Activated CD8-positive, alpha-beta T cell treated with anti-CD3 and anti-CD28 coated beads for 36 hours (primary cell): Measurements from ENCODE around the gene ADARB2. TPM values are rescaled to one million over a fixed set of nuclear protein-coding genes. Genes with fewer than 3 reads are reported as not detected.

Experiments
- ATAC-seq: fragments of 200-7000 bp; cut with Tn5 transposase; one replicate; pipeline ENCODE4 v1.10.0; 2021; ENCODE audit warnings: mild to moderate bottlenecking, moderate library complexity
- CTCF ChIA-PET: fragments of 350-600 bp; sonication (Branson Sonifier 250); formaldehyde crosslinking; loops from one replicate; lab custom pipeline; 2021; ENCODE audit warnings: antibody characterized with exemption; lab: Charles Lee
- POLR2A ChIA-PET: fragments of 350-600 bp; sonication (Branson Sonifier 250); formaldehyde crosslinking; loops from one replicate; lab custom pipeline; 2021; ENCODE audit warnings: antibody characterized with exemption; lab: Charles Lee
- DNase-seq: peaks from one replicate; pipeline ENCODE4 v3.0.0-alpha.2; 2020
- H3K27ac Mint-ChIP-seq: one replicate; pipeline ENCODE4 v1.8.0; 2021; ENCODE audit warnings: mild to moderate bottlenecking, mixed read lengths
- H3K27me3 Mint-ChIP-seq: one replicate; pipeline ENCODE4 v1.8.0; 2021; ENCODE audit warnings: mixed read lengths
- H3K36me3 Mint-ChIP-seq: one replicate; pipeline ENCODE4 v1.8.0; 2021; ENCODE audit warnings: low read depth, mixed read lengths
- H3K4me1 Mint-ChIP-seq: one replicate; pipeline ENCODE4 v1.8.0; 2021; ENCODE audit warnings: low read depth, mixed read lengths
- H3K4me3 Mint-ChIP-seq: one replicate; pipeline ENCODE4 v1.8.0; 2021; ENCODE audit warnings: mild to moderate bottlenecking, moderate library complexity, mixed read lengths
- H3K9me3 Mint-ChIP-seq: one replicate; pipeline ENCODE4 v1.8.0; 2021; ENCODE audit warnings: mixed read lengths
- intact Hi-C: fragments of 100-400 bp; cut with micrococcal nuclease; formaldehyde crosslinking; loops from one replicate; pipeline ENCODE4 v1.10.0; 2022
- total RNA-seq, 2 experiments: library from RNA; stranded (reverse); gene quantifications; one replicate each; pipeline ENCODE4 v1.2.3, GENCODE V29; 2021
- TF ChIP-seq, protein P1 (sequence below): fragments of 200-600 bp; IDR thresholded peaks from one replicate; pipeline ENCODE4 v1.8.0; 2022; ENCODE audit warnings: antibody characterized with exemption, mild to moderate bottlenecking

The ADARB2 gene
- total RNA-seq, 2 experiments from 2014 or later = 1.3 to 1.6 TPM

- intact Hi-C loops = no loop called here
- no peak for ATAC-seq
- Mint-ChIP-seq H3K27me3 (no peaks in the 10 kb centered on the region), H3K9me3 (no peaks in the 10 kb centered on the region), H3K4me1 (no peaks in the 10 kb centered on the region), H3K36me3 (no peaks in the 10 kb centered on the region), H3K27ac (no peak overlapping the region), H3K4me3 (no peak overlapping the region)
- TF ChIP-seq, protein P1, sequence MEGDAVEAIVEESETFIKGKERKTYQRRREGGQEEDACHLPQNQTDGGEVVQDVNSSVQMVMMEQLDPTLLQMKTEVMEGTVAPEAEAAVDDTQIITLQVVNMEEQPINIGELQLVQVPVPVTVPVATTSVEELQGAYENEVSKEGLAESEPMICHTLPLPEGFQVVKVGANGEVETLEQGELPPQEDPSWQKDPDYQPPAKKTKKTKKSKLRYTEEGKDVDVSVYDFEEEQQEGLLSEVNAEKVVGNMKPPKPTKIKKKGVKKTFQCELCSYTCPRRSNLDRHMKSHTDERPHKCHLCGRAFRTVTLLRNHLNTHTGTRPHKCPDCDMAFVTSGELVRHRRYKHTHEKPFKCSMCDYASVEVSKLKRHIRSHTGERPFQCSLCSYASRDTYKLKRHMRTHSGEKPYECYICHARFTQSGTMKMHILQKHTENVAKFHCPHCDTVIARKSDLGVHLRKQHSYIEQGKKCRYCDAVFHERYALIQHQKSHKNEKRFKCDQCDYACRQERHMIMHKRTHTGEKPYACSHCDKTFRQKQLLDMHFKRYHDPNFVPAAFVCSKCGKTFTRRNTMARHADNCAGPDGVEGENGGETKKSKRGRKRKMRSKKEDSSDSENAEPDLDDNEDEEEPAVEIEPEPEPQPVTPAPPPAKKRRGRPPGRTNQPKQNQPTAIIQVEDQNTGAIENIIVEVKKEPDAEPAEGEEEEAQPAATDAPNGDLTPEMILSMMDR = no peak
- POLR2A ChIA-PET = no interaction called here
- CTCF ChIA-PET = no interaction called here
- DNase-seq = no peak
Measured at GRCh38 chr10:1392127-1392526, 345.2 kb downstream of the ADARB2 start.

DNA sequence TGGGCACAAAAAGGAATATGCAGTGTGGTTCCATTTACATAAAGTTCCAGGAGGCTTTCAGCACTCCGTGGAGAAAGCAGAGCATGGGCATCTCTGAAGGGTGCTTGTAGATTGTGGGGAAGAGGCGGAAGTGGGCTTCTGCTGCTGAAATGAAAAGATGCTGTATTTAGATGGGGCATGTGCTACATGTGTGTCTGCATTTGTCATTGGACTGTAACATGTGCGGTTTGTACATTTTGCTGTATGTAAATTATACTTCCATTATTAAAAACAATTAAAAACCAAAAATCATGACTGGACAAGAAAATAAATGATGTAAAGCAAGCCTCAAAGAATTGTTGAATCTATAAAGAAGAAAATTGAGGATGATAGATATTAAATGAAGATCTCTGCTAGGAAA lies 347.1 kb downstream of the ADARB2 start:
- ChIA-PET POLR2A (no interaction called here), CTCF (interaction anchor here (1.0 to 1.5 kb wide), 2 partner anchors 21 to 280 kb away, joined by 4 to 5 read pairs; no protein-coding TSS in a partner anchor)
- Mint-ChIP-seq H3K27ac (no peak overlapping the region), H3K36me3 (no peaks in the 10 kb centered on the region), H3K27me3 (peaks cover 1% of the 10 kb centered on the region), H3K4me3 (no peak overlapping the region), H3K4me1 (no peaks in the 10 kb centered on the region), H3K9me3 (no peaks in the 10 kb centered on the region)
- ATAC-seq (no peak), DNase-seq (no peak)
- intact Hi-C loops = no loop called here
- TF ChIP-seq, protein P1 = no peak

DNA sequence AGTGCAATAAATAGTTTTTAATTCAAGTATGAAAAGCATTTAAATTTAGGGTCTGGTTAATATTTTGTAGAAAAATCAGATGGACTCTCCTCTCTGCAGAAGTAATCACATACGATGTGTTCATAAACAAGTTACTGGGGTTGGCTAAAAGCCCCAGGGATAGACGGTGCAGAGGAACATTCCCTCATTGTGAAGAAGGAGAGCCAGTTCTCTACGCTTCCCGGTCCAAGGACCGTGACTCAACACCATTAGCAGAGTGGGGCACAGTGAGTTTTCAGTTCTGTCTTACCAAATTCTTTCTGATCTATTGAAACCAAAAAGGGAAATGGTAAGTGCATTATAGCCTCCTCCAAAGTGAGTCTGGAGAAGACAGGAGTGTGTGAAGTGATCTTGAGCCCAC lies 353.3 kb downstream of the ADARB2 start:
- CTCF ChIA-PET = no interaction called here

DNA sequence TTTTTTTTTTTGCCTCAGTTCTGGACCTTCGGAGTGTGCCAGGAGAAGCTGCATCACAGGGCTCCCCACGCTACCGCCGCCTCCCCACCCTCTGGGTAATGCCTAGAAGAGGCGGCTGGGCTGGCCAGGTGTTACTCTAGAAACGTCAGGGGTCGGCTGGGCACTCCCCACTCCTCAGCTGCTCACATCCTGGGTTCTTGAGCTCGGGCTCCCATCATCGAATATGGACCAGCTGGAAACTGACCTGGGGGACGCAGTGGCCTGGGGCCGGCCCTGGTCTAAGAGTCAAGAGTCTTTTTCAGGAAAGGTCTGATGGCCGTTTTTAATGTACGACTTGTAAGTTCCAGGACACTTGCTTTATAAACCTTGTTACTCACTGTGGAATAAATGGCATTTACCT lies 354.6 kb downstream of the ADARB2 start:
- H3K27me3 Mint-ChIP-seq = peaks cover 35% of the 10 kb centered on the region
- POLR2A ChIA-PET = no interaction called here

More for the DNA sequence above, 353.3 kb downstream of the ADARB2 start:
- H3K4me3 Mint-ChIP-seq = no peak overlapping the region
- no peak overlapping the region for H3K27ac Mint-ChIP-seq
- intact Hi-C loops = no loop called here
- H3K4me1 Mint-ChIP-seq = no peaks in the 10 kb centered on the region
- TF ChIP-seq, protein P1 = no peak
- no peak for ATAC-seq
- no peak for DNase-seq
- peaks cover 28% of the 10 kb centered on the region for H3K27me3 Mint-ChIP-seq
- no peaks in the 10 kb centered on the region for H3K36me3 Mint-ChIP-seq
- POLR2A ChIA-PET = no interaction called here
- no peaks in the 10 kb centered on the region for H3K9me3 Mint-ChIP-seq

GRCh38 chr10:1381339-1381738 lies 356.0 kb downstream of the ADARB2 start:
- DNase-seq (no peak), ATAC-seq (no peak)
- intact Hi-C loops = no loop called here
- no peak overlapping the region for H3K4me3 Mint-ChIP-seq
- ChIA-PET POLR2A (no interaction called here), CTCF (no interaction called here)
- H3K27me3 Mint-ChIP-seq = peaks cover 39% of the 10 kb centered on the region
- no peak overlapping the region for H3K27ac Mint-ChIP-seq
- no peaks in the 10 kb centered on the region for H3K36me3 Mint-ChIP-seq
- TF ChIP-seq, protein P1 = no peak
- H3K4me1 Mint-ChIP-seq = no peaks in the 10 kb centered on the region
- H3K9me3 Mint-ChIP-seq = no peaks in the 10 kb centered on the region

More for the DNA sequence above, 354.6 kb downstream of the ADARB2 start:
- Mint-ChIP-seq H3K9me3 (no peaks in the 10 kb centered on the region), H3K4me1 (no peaks in the 10 kb centered on the region), H3K27ac (no peak overlapping the region), H3K4me3 (no peak overlapping the region), H3K36me3 (no peaks in the 10 kb centered on the region)
- ATAC-seq = no peak
- DNase-seq = no peak
- intact Hi-C loops = no loop called here
- TF ChIP-seq, protein P1 = no peak
- CTCF ChIA-PET = no interaction called here
